Measurements from ENCODE around the gene HIPK2.

GRCh38 chr7:139648391-139648861 is 129.4 kb downstream of the HIPK2 start:
- no peak for TF ChIP-seq CTCF (IDR thresholded peaks at IDR 0.05; ENCODE audit: low read length)
- no peak for TF ChIP-seq EZH2 (IDR thresholded peaks at IDR 0.05; ENCODE audit: borderline replicate concordance, low read length)

Measured in OCI-LY1 (cell line).